OCI-LY1 (cell line): Measurements from ENCODE around the gene PRAMEF4.
"Not testable (repeated sequence)": the region's sequence is repeated elsewhere in the genome, so short reads cannot be mapped to it uniquely, and the experiment has no call there.

Experiments used
- EZH2 ChIP-seq: fragments of 200-600 bp; sonication (generic), shearing (Covaris generic); IDR thresholded peaks from 2 replicates; pipeline ENCODE4 v1.8.0; 2017; ENCODE audit warnings: borderline replicate concordance, mixed run types, mild to moderate bottlenecking, antibody characterized with exemption, low read length, moderate library complexity, mixed read lengths
- TF ChIP-seq, protein P1 (sequence below): fragments of 200-600 bp; sonication (generic), shearing (Covaris generic); IDR thresholded peaks from 2 replicates; pipeline ENCODE4 v1.5.1; 2017; ENCODE audit warnings: mild to moderate bottlenecking, antibody characterized with exemption, low read length, moderate library complexity, mixed read lengths

DNA sequence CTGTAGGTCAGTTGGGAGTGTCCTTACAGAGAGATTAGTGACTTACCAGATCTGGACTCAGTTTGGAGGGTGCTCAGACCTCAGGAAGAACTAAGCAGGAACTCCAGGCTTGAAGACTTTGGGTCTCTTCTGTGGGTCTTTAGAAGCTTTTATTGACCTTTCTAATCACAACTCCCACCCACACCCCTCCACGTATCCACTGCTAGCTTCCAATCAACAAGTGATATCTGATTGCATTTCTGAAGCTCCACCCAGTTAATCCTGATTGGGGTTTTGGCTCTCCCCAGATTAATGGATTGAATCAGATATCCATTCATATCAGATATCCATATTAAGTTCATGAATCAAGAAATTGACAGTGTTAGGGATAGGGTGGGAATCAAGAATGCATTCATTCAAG lies 12.2 kb upstream of the PRAMEF4 start, which contains the start of gene PRAMEF10:
- TF ChIP-seq, protein P1, sequence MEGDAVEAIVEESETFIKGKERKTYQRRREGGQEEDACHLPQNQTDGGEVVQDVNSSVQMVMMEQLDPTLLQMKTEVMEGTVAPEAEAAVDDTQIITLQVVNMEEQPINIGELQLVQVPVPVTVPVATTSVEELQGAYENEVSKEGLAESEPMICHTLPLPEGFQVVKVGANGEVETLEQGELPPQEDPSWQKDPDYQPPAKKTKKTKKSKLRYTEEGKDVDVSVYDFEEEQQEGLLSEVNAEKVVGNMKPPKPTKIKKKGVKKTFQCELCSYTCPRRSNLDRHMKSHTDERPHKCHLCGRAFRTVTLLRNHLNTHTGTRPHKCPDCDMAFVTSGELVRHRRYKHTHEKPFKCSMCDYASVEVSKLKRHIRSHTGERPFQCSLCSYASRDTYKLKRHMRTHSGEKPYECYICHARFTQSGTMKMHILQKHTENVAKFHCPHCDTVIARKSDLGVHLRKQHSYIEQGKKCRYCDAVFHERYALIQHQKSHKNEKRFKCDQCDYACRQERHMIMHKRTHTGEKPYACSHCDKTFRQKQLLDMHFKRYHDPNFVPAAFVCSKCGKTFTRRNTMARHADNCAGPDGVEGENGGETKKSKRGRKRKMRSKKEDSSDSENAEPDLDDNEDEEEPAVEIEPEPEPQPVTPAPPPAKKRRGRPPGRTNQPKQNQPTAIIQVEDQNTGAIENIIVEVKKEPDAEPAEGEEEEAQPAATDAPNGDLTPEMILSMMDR: not testable (repeated sequence)
- not testable (repeated sequence) for TF ChIP-seq EZH2
